Measurements from ENCODE around the gene PDPR.
"Not testable (repeated sequence)": the region's sequence is repeated elsewhere in the genome, so short reads cannot be mapped to it uniquely, and the experiment has no call there.

GRCh38 chr16:70088160-70088559 is 26.0 kb upstream of the PDPR start:
- not testable (repeated sequence) for TF ChIP-seq FOXK2 (IDR thresholded peaks at IDR 0.05); SIX5 (IDR thresholded peaks at IDR 0.05; ENCODE audit: low read depth, low read length, severe bottlenecking); BCL3 (IDR thresholded peaks at IDR 0.05; ENCODE audit: borderline replicate concordance, insufficient read depth, low read depth, low read length, poor library complexity, severe bottlenecking); ZNF24 (IDR thresholded peaks at IDR 0.05); SMC3 (IDR thresholded peaks at IDR 0.05; ENCODE audit: borderline replicate concordance, low read length); NFYB (IDR thresholded peaks at IDR 0.05; ENCODE audit: insufficient read depth, low read depth, low read length); TCF12 (IDR thresholded peaks at IDR 0.05; ENCODE audit: low read depth, low read length); CTCF (IDR thresholded peaks at IDR 0.05 in 2 of 3, conservative IDR thresholded peaks at IDR 0.05 in 1 of 3; ENCODE audit: control insufficient read depth in 2 of 3, extremely low read depth in 1 of 3, insufficient read depth in 1 of 3, low read depth in 3 of 3, low read length in 3 of 3); JUND (IDR thresholded peaks at IDR 0.05; ENCODE audit: low read depth, low read length); EZH2 (IDR thresholded peaks at IDR 0.05; ENCODE audit: borderline replicate concordance, control insufficient read depth, low read depth, low read length); CEBPB (IDR thresholded peaks at IDR 0.05; ENCODE audit: borderline replicate concordance in 1 of 2, low read depth in 2 of 2, low read length in 2 of 2)
